ENCODE results near the gene MFNG.
A peak's percentile ranks its signal among the peaks of the same experiment; 100 is the strongest.

DNA sequence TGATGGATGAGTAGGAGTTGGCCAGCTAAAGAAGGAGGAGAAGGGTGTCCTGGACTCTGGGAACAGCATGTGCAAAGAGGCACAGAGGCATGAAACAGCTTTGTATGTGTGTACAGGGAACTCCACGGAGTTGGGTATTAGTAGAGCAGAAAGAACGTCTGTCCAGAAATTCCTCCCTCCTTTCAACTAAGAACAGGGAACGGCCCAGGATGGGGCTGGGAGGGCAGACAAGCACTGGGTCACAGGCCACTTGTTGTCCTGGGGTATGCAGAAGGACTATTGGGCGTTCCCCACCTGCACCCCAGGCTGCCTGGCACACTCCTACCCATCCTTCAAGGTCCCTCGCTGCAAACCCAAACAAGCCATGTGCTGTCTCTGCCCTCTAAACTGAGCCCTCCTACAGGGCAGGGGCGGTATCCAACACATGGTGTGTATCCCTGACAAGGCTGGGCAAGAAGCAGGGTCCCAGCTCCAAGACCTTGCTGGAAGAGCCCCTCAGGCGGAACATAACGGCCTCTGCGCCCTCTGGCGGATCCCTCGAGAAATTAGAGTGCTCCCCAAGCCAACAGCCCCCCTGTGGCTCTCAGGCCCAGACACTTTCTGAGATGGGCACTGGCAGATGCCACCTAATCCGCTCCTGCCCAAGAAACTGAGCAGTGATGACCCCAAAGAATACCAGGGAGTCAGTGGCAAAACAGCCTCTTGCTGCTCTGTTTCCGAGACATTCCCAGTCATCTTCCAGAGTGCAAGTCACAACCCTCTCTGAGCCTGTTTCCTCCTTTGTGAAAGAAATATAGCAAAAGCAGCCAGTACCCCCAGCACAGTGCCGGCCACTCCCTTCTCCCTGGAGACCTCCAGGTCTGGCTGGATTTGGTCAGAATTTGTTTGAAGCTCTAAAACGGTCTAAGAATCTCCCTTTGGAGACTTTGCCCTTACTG is 57.3 kb downstream of the MFNG start:
- TF ChIP-seq, protein P1, sequence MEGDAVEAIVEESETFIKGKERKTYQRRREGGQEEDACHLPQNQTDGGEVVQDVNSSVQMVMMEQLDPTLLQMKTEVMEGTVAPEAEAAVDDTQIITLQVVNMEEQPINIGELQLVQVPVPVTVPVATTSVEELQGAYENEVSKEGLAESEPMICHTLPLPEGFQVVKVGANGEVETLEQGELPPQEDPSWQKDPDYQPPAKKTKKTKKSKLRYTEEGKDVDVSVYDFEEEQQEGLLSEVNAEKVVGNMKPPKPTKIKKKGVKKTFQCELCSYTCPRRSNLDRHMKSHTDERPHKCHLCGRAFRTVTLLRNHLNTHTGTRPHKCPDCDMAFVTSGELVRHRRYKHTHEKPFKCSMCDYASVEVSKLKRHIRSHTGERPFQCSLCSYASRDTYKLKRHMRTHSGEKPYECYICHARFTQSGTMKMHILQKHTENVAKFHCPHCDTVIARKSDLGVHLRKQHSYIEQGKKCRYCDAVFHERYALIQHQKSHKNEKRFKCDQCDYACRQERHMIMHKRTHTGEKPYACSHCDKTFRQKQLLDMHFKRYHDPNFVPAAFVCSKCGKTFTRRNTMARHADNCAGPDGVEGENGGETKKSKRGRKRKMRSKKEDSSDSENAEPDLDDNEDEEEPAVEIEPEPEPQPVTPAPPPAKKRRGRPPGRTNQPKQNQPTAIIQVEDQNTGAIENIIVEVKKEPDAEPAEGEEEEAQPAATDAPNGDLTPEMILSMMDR (conservative IDR thresholded peaks at IDR 0.05; ENCODE audit: low read length) = peak; percentile 95
- no peak for TF ChIP-seq EZH2phosphoT487 (IDR thresholded peaks at IDR 0.05; ENCODE audit: borderline replicate concordance, low read depth, low read length)
